ENCODE data around the gene FHOD1. TPM values are rescaled to one million over a fixed set of nuclear protein-coding genes. Genes with fewer than 3 reads are reported as not detected.

FHOD1 gene
- total and polyA plus RNA-seq, 2 donors (not counting 1 experiment from before 2014, with no cell fraction given): 46.3 to 46.9 TPM

DNA sequence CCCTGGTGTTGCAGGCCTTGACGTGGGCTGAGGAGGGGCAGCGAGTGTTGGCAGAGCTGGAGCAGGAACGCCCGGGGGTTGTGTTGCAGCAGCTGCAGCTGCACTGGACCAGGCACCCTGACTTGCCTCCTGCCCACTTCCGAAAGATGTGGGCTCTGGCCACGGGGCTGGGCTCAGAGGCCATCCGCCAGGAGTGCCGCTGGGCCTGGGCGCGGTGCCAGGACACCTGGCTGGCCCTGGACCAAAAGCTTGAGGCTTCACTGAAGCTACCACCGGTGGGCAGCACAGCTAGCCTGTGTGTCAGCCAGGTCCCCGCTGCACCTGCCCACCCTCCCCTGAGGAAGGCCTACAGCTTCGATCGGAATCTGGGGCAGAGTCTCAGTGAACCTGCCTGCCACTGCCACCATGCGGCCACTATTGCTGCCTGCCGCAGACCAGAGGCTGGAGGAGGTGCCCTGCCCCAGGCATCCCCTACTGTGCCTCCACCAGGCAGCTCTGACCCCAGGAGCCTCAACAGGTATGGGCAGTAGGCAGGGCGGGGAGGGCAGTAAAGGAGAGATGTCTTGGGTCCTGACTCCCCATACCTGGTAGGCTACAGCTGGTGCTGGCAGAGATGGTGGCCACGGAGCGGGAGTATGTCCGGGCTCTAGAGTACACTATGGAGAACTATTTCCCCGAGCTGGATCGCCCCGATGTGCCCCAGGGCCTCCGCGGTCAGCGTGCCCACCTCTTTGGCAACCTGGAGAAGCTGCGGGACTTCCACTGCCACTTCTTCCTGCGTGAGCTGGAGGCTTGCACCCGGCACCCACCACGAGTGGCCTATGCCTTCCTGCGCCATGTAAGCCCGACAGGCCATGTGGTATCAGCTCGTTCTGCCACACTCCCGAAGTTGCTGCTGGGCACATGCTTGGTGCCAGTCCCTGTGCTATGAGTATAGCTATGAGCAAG is 37.7 kb upstream of the FHOD1 start:
- Histone ChIP-seq H2AFZ (ENCODE audit: insufficient read depth, low read depth, low read length, poor library complexity, severe bottlenecking) (no peak overlapping the region), H3K9me3 (ENCODE audit: control extremely low read depth in 1 of 3, control insufficient read depth in 2 of 3, insufficient read depth in 1 of 3, low read length in 2 of 3) (no peaks in the 10 kb centered on the region), H3K9ac (ENCODE audit: low read length) (no peak overlapping the region), H3K36me3 (replicated peaks in 1 of 2; ENCODE audit: control extremely low read depth in 1 of 2, control insufficient read depth in 1 of 2, extremely low read depth in 1 of 2, insufficient read depth in 2 of 2, low read length in 1 of 2) (no peaks in the 10 kb centered on the region), H3K27me3 (replicated peaks in 1 of 4; ENCODE audit: control extremely low read depth in 1 of 4, control insufficient read depth in 3 of 4, insufficient read depth in 4 of 4, low read length in 3 of 4) (no peaks in the 10 kb centered on the region), H3K4me3 (ENCODE audit: control extremely low read depth in 1 of 5, extremely low read depth in 1 of 5, insufficient read depth in 1 of 5, low read depth in 2 of 5, low read length in 4 of 5) (no peak overlapping the region), H4K20me1 (ENCODE audit: control insufficient read depth, insufficient read depth, low read length, poor library complexity, severe bottlenecking) (no peaks in the 10 kb centered on the region), H3K79me2 (ENCODE audit: control insufficient read depth, insufficient read depth, low read length) (no peaks in the 10 kb centered on the region), H3K27ac (ENCODE audit: low read length in 2 of 2) (no peak overlapping the region), H3K4me2 (replicated peaks; ENCODE audit: low read depth, low read length, poor library complexity, severe bottlenecking) (no peak overlapping the region), H3K4me1 (ENCODE audit: control insufficient read depth in 2 of 2, insufficient read depth in 2 of 2, low read length in 2 of 2) (no peaks in the 10 kb centered on the region)
- Mint-ChIP-seq H3K9me3 (ENCODE audit: insufficient read depth) (no peaks in the 10 kb centered on the region), H3K4me1 (no peaks in the 10 kb centered on the region), H3K4me3 (no peak overlapping the region), H3K27me3 (no peaks in the 10 kb centered on the region), H3K27ac (no peak overlapping the region)
- ChIA-PET CTCF (no interaction called here), POLR2A (interaction anchor here (0.5 kb wide), 1 partner anchor 146 kb away, joined by 9 read pairs; no protein-coding TSS in a partner anchor)
- 93% methylated on average over 34 of the region's 34 CpGs for WGBS (ENCODE audit: insufficient coverage)
- TF ChIP-seq EZH2 (IDR thresholded peaks at IDR 0.05; ENCODE audit: borderline replicate concordance, insufficient read depth, low read depth, low read length, poor library complexity, severe bottlenecking): no peak
- TF ChIP-seq, protein P1, sequence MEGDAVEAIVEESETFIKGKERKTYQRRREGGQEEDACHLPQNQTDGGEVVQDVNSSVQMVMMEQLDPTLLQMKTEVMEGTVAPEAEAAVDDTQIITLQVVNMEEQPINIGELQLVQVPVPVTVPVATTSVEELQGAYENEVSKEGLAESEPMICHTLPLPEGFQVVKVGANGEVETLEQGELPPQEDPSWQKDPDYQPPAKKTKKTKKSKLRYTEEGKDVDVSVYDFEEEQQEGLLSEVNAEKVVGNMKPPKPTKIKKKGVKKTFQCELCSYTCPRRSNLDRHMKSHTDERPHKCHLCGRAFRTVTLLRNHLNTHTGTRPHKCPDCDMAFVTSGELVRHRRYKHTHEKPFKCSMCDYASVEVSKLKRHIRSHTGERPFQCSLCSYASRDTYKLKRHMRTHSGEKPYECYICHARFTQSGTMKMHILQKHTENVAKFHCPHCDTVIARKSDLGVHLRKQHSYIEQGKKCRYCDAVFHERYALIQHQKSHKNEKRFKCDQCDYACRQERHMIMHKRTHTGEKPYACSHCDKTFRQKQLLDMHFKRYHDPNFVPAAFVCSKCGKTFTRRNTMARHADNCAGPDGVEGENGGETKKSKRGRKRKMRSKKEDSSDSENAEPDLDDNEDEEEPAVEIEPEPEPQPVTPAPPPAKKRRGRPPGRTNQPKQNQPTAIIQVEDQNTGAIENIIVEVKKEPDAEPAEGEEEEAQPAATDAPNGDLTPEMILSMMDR (IDR thresholded peaks at IDR 0.05): no peak
- ATAC-seq (ENCODE audit: low read depth) (no peak), DNase-seq (no peak)
- intact Hi-C loops (cut with micrococcal nuclease): no loop called here

Measured in B cell (primary cell).